HG02763 (cell line): ENCODE data around the gene RAD51B.
A peak's percentile ranks its signal among the peaks of the same experiment; 100 is the strongest.

Source experiments
- ATAC-seq: cut with Tn5 transposase; IDR thresholded peaks from one replicate; pipeline ENCODE4 v1.9.1; 2021; ENCODE audit warnings: mild to moderate bottlenecking, moderate library complexity; ENCODE audit not compliant: unreplicated experiment

Gene RAD51B

GRCh38 chr14:68370057-68370360 lies 550.4 kb downstream of the RAD51B start:
- ATAC-seq, result no peak

GRCh38 chr14:68372368-68372767 lies 552.8 kb downstream of the RAD51B start:
- no peak for ATAC-seq

- no peak for ATAC-seq
Measured at GRCh38 chr14:68373124-68373646, 553.6 kb downstream of the RAD51B start.

GRCh38 chr14:68373847-68374444 lies 554.4 kb downstream of the RAD51B start:
- ATAC-seq, result no peak

GRCh38 chr14:68374682-68375081 lies 555.1 kb downstream of the RAD51B start:
- no peak for ATAC-seq

GRCh38 chr14:68375376-68375775 lies 555.8 kb downstream of the RAD51B start:
- ATAC-seq, result no peak

- ATAC-seq, result no peak
Measured at GRCh38 chr14:68376067-68376779, 556.6 kb downstream of the RAD51B start.

GRCh38 chr14:68377006-68377405 lies 557.4 kb downstream of the RAD51B start:
- ATAC-seq, result no peak

GRCh38 chr14:68377459-68377858 lies 557.9 kb downstream of the RAD51B start:
- ATAC-seq, result no peak

- no peak for ATAC-seq
Measured at GRCh38 chr14:68379510-68380328, 560.1 kb downstream of the RAD51B start.

GRCh38 chr14:68380329-68380741 lies 560.8 kb downstream of the RAD51B start:
- peak; percentile 54 for ATAC-seq

GRCh38 chr14:68384335-68384734 lies 564.8 kb downstream of the RAD51B start:
- ATAC-seq, result no peak

GRCh38 chr14:68384881-68385280 lies 565.3 kb downstream of the RAD51B start:
- ATAC-seq, result no peak

GRCh38 chr14:68386446-68386845 lies 566.9 kb downstream of the RAD51B start:
- ATAC-seq, result no peak

GRCh38 chr14:68386950-68387779 lies 567.6 kb downstream of the RAD51B start:
- no peak for ATAC-seq

- no peak for ATAC-seq
Measured at GRCh38 chr14:68389943-68390342, 570.4 kb downstream of the RAD51B start.

- no peak for ATAC-seq
Measured at GRCh38 chr14:68390741-68391140, 571.2 kb downstream of the RAD51B start.

- no peak for ATAC-seq
Measured at GRCh38 chr14:68391311-68392014, 571.9 kb downstream of the RAD51B start.

GRCh38 chr14:68392393-68393141 lies 573.0 kb downstream of the RAD51B start:
- ATAC-seq, result no peak

- no peak for ATAC-seq
Measured at GRCh38 chr14:68393259-68393658, 573.7 kb downstream of the RAD51B start.
